Activated naive CD8-positive, alpha-beta T cell treated with anti-CD3 and anti-CD28 coated beads for 36 hours (primary cell): Measurements from ENCODE around the gene TMEM106C. TPM values are rescaled to one million over a fixed set of nuclear protein-coding genes. Genes with fewer than 3 reads are reported as not detected.
A peak's percentile ranks its signal among the peaks of the same experiment; 100 is the strongest.

ENCODE experiments used
- DNase-seq: peaks from one replicate; pipeline ENCODE4 v3.0.0; 2021
- H3K27ac Mint-ChIP-seq: one replicate; pipeline ENCODE4 v1.8.0; 2022; ENCODE audit warnings: mild to moderate bottlenecking, moderate library complexity, mixed read lengths
- H3K27me3 Mint-ChIP-seq: one replicate; pipeline ENCODE4 v1.8.0; 2022; ENCODE audit warnings: mild to moderate bottlenecking, mixed read lengths
- H3K36me3 Mint-ChIP-seq: one replicate; pipeline ENCODE4 v1.8.0; 2021; ENCODE audit warnings: mild to moderate bottlenecking, mixed read lengths
- H3K4me1 Mint-ChIP-seq: one replicate; pipeline ENCODE4 v1.8.0; 2021; ENCODE audit warnings: mixed read lengths
- H3K4me3 Mint-ChIP-seq: one replicate; pipeline ENCODE4 v1.8.0; 2022; ENCODE audit warnings: mild to moderate bottlenecking, moderate library complexity, mixed read lengths
- H3K9me3 Mint-ChIP-seq: one replicate; pipeline ENCODE4 v1.8.0; 2022; ENCODE audit warnings: mixed read lengths
- total RNA-seq, 2 experiments: library from RNA; stranded (reverse); gene quantifications; one replicate each; pipeline ENCODE4 v1.2.3, GENCODE V29; 2021

Gene TMEM106C
- total RNA-seq, 2 experiments from 2014 or later = 158 to 168 TPM

DNA sequence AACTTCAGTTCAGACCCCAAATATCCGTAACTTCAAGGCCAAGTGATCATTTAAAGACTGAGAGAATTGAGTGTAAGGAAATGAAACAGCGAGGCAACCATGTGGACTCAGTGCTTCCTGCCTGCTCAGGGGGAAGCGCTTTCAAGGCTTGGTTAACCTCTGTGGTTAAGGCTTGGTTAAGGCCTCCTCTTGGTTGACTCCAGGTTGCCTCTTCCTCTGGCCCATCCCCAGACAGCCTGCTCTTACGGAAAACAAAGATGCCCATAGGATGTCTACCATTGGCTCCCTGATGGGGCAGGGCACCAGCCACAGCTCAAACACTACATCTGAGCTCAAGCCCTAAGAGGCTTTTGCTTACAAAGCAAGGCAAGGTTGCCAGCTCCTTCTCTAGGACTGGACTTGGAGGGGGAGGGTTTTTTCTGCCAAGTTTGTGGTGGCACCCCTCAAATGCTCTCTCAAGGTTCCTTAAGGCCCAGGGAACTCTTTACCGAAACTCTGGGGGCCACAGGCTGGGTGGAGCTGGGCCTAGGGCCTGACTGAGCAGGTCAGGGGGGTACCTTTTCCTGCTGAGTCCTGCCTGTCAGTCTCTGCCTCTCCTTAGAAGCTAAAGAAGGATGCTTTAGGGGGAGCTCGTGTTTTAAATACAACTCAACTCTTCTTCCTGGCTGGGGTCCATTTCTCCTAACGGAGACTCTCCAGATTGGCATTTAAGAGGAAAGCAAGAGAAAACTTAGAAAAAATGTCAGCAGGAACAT lies 27.1 kb downstream of the TMEM106C start:
- Mint-ChIP-seq H3K4me3 (no peak overlapping the region), H3K27me3 (peaks cover 38% of the 10 kb centered on the region)

DNA sequence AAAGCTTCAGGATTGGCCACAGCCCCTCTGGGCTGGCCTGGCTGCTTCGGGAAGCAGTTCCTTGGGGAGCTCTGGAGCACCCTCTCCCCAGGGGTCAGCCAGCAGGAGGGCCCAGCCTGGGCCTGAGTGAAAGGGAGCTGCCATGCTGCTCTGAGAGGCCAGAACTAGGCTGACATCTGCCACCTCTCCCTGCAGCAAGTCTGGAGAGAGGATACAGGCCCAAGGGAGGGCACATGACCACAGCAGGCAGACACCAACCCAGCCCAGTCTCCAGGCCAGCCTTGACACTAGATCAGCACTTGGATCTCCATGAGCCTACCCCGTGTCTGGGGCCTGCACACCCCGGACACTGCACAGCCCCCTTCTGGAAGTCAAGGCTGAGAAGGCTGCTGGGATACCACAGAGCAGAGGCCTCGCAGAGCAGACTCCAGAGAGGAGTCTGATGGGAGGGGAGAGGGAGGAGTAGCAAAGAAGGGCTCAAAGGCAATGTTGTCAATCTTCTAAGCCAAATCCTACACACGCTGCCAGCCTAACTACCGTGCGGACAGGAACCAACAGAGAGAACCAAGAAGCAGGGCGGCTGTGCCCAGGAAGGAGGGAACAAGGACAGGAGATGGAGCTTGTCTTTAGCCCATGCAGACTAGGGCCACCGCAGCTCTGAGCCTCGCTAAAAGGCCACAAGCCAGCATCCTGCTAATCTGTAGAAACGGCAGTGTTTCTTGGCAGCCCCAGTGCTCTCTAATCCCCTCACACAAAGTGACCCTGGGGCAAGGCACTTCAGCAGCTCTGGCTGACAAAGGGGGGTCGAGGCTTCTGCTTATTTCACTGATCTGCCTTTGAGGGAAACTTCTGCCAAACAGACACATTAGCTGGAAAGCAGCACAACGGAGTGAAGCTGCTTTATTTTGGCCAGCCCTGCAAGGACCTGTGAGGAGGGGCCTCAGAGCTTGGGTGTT lies 28.0 kb downstream of the TMEM106C start:
- Mint-ChIP-seq H3K9me3 (no peaks in the 10 kb centered on the region), H3K36me3 (no peaks in the 10 kb centered on the region), H3K4me3 (no peak overlapping the region), H3K27me3 (peaks cover 35% of the 10 kb centered on the region), H3K27ac (no peak overlapping the region), H3K4me1 (peaks cover 23% of the 10 kb centered on the region)
- no peak for DNase-seq

More for the DNA sequence above, 27.1 kb downstream of the TMEM106C start:
- Mint-ChIP-seq H3K4me1 (peaks cover 23% of the 10 kb centered on the region), H3K9me3 (no peaks in the 10 kb centered on the region), H3K27ac (peak overlapping the region; percentile 75), H3K36me3 (no peaks in the 10 kb centered on the region)
- peak; percentile 65 for DNase-seq

DNA sequence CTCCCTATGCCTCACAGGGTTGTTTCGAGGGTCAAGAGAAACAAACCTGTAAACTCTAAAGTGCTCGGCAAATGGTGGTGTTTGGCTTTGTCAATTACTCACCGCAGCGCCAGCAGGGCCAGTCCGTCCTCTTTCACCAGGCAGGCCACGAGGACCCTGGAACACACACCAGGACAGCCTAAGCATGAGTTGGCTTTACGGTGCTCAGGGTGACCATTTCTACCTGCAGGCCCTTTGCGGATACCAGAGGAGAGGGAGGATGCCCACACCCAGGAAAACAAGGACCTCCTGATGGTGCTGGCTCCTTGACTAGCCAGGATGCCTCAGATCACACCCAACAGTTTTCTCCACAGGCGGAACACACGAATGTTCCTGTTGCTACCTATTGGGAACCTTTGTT lies 29.4 kb downstream of the TMEM106C start:
- Mint-ChIP-seq H3K36me3 (no peaks in the 10 kb centered on the region), H3K4me3 (no peak overlapping the region), H3K4me1 (peaks cover 23% of the 10 kb centered on the region), H3K27ac (no peak overlapping the region), H3K27me3 (peaks cover 42% of the 10 kb centered on the region), H3K9me3 (no peaks in the 10 kb centered on the region)
- no peak for DNase-seq

DNA sequence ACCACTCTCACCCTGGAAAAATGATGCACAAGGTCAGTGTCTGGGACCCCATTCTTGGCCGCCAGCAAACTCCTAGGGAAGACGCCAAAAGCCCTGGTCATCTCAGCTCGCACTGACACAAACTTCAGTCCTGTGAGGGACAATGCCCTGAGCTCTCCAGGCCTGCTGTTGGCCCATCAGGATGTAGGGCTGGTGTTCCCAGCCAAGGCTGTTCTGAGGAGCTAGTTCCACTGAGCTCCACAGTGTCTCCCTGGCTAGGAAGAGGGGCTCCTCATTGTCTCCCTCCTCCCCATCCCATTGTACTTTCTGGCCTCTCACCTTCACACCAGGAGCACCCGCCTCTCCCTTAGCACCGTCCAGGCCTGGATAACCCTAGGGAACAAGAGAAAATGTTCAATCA lies 30.1 kb downstream of the TMEM106C start:
- DNase-seq = no peak
- Mint-ChIP-seq H3K9me3 (no peaks in the 10 kb centered on the region), H3K36me3 (no peaks in the 10 kb centered on the region), H3K27ac (no peak overlapping the region), H3K4me1 (peaks cover 23% of the 10 kb centered on the region), H3K27me3 (peaks cover 42% of the 10 kb centered on the region), H3K4me3 (no peak overlapping the region)

DNA sequence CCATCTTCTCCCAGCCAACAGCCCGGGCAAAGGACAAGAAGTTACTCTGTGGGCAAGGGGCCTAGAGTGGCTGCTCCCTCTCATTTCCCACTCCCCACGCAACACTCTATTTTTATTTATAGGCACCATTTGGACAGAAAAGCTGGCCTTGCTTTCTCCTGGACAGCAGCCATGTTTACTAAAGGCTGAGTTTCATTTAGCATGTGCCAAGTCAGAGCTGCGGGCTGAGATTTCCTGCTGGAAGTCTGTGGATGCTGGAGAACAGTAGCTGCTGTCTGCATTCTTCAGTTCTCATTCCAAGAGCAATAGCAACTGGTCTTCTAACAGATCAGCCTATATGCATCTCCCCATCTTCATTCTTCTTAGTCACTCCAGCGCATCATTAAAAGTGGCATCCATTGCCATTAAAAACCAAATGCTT lies 32.6 kb downstream of the TMEM106C start:
- peaks cover 65% of the 10 kb centered on the region for H3K27me3 Mint-ChIP-seq

DNA sequence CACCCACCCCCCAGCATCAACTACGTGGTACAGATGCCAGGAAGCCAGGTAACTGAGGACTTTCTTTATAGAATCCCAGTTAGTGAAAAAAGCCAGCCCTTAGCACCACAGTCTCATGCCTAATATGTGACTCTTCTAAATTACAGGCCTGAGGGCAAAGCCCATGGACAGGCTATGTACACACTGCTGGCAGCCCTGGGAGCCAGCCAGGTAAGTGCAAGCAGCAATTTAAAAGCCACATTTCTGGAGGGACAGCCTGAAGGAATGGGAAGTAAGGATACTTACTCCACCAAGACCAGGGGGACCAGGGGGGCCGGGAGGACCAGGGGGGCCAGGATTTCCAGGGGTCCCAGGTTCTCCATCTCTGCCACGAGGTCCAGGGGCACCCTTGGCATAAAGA lies 33.9 kb downstream of the TMEM106C start:
- no peaks in the 10 kb centered on the region for H3K9me3 Mint-ChIP-seq
- no peak overlapping the region for H3K4me3 Mint-ChIP-seq
- peaks cover 13% of the 10 kb centered on the region for H3K4me1 Mint-ChIP-seq
- H3K27me3 Mint-ChIP-seq = peaks cover 76% of the 10 kb centered on the region
- H3K36me3 Mint-ChIP-seq = no peaks in the 10 kb centered on the region
- no peak overlapping the region for H3K27ac Mint-ChIP-seq
- no peak for DNase-seq

More for the DNA sequence above, 32.6 kb downstream of the TMEM106C start:
- no peak overlapping the region for H3K27ac Mint-ChIP-seq
- no peak for DNase-seq
- peaks cover 7% of the 10 kb centered on the region for H3K4me1 Mint-ChIP-seq
- no peaks in the 10 kb centered on the region for H3K36me3 Mint-ChIP-seq
- no peaks in the 10 kb centered on the region for H3K9me3 Mint-ChIP-seq
- H3K4me3 Mint-ChIP-seq = no peak overlapping the region

DNA sequence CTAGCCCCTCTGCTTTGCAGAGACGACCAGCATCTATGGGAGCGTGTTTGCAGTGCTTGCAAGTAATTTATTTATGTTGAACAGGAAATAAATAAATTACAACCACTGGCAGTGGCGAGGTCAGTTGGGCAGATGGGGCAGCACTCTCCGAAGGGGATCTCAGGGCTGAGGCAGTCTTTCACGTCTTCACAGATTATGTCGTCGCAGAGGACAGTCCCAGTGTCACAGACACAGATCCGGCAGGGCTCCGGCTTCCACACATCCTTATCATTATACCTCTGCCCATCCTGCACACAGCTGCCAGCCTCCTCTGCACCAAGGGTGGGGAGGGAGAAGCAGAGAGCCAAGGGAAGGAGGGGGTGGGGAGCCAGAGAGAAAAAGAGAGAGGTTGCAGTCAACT lies 36.4 kb downstream of the TMEM106C start:
- Mint-ChIP-seq H3K27me3 (peaks cover 79% of the 10 kb centered on the region), H3K4me3 (no peak overlapping the region), H3K36me3 (no peaks in the 10 kb centered on the region), H3K9me3 (no peaks in the 10 kb centered on the region), H3K4me1 (peaks cover 30% of the 10 kb centered on the region), H3K27ac (no peak overlapping the region)
- DNase-seq = no peak

DNA sequence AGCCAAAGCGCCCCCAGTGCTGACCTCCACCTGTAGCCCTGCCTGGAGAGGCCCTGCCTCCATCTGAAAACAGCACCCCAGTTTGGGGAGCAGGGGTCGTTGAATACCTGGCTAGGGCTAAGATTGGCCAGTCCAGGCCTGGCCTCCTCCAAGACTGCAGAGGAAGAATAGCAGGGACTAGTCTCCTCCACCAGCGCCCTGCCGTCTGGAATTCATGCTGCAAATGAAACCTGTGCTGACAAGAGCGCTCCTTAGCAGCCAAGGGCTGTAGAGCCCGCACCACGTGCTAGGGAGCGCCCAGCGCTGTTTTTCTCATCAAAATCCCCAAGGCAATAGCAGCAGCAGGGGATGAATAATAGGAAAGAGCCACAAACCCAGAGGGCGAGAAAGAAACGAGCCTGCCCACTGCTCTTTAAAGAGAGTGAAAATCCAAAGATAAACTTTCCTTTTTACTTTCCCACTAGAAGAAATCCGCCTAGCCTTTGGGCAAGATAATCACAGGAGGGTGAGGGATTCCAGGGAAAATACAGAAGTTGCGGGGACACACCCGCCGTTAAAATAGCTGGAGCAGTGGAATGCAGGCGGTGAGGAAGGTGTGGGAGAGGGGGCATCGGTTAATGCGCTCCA lies 37.6 kb downstream of the TMEM106C start:
- DNase-seq = no peak
- H3K27ac Mint-ChIP-seq = no peak overlapping the region

DNA sequence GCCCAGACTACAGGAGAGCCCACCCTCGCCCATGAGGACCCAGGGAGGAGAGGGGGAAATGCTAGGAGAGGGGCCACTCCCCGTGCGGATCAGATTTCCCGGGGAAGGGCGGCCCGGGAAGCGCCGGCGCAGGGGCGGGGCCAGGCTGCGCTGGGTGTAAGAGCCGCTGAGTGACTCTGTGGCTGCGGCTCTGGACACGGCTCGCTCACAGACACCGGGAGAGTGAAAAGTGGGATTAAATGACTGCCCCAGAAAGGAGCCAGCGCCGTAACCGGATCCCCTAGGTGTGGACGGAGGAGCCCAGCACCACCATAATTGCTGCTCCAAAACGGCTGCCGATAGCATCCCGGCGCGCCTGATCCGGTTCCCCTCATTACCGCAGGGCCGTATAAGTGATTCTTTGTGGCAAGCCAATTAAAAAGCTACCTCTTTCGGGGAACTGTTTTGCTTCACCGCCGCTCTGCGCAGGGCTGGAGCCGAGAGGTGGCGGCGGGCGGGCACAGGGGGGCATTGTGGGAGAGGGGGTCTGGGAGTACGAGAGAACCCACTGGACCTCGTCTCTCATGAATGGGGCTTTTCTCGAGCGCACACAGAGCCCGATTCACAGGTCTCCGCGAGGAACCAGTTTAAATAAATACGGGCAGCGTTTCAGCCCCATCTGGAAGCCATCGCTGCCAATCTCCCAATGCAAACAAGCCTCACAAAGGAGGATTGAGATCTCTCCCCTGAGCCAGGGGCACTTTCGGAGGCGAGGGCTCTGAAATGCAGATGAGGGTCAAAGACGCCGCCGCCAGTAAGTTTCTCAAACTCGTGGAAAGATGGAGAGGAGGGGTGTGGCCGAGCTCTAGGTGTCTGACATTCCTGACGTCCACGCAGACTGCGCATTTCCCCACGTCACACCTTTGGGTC lies 38.4 kb downstream of the TMEM106C start:
- DNase-seq = no peak
- H3K9me3 Mint-ChIP-seq = no peaks in the 10 kb centered on the region
- peaks cover 92% of the 10 kb centered on the region for H3K27me3 Mint-ChIP-seq
- H3K4me1 Mint-ChIP-seq = peaks cover 32% of the 10 kb centered on the region
- no peak overlapping the region for H3K27ac Mint-ChIP-seq
- H3K4me3 Mint-ChIP-seq = peak overlapping the region; percentile 75
- no peaks in the 10 kb centered on the region for H3K36me3 Mint-ChIP-seq

More for the DNA sequence above, 37.6 kb downstream of the TMEM106C start:
- Mint-ChIP-seq H3K36me3 (no peaks in the 10 kb centered on the region), H3K9me3 (no peaks in the 10 kb centered on the region), H3K4me3 (peak overlapping the region; percentile 75), H3K4me1 (peaks cover 32% of the 10 kb centered on the region), H3K27me3 (peaks cover 86% of the 10 kb centered on the region)

DNA sequence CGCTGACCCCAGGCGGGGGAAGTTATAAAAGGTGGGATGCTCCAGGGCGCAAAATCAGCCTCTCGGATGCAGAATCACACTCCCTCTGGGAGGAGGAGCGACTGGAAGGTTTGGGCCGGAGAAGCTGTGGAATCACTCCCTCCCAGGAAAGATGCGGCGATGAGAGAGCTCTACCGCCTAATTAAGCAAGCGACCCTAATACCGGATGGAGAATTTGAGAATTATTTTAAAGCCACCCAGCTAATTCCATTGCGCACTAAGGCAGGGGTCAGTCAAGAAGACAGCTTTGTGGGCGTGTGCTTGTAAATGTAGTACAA lies 39.0 kb downstream of the TMEM106C start:
- Mint-ChIP-seq H3K9me3 (no peaks in the 10 kb centered on the region), H3K36me3 (no peaks in the 10 kb centered on the region), H3K4me1 (peaks cover 32% of the 10 kb centered on the region), H3K4me3 (peak overlapping the region; percentile 75), H3K27ac (no peak overlapping the region), H3K27me3 (peaks cover 92% of the 10 kb centered on the region)
- DNase-seq = no peak

DNA sequence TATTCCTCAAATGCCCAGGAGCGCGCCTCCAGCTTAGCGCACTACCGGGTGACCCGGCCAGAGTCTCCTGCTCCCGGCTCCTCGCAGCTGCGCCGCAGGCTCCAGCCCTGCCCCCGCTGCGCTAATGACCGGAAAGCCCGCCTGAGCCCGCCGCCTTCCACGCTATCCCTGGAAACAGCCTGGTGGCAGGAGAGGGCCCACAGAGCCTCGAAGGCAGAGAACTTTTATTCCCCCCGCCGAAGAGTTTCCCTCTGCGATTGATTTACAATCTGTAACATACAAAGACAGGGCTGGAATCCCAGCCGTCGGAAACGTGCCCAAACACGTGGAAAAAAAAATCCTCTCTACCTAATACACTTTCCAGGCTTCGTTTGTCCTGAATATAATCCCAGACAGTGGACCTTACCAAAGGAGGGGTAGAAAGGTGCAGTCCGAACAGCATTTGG lies 39.4 kb downstream of the TMEM106C start:
- no peak for DNase-seq
- peaks cover 32% of the 10 kb centered on the region for H3K4me1 Mint-ChIP-seq
- H3K36me3 Mint-ChIP-seq = no peaks in the 10 kb centered on the region
- H3K27ac Mint-ChIP-seq = no peak overlapping the region
- peaks cover 94% of the 10 kb centered on the region for H3K27me3 Mint-ChIP-seq
- peak overlapping the region; percentile 23 for H3K4me3 Mint-ChIP-seq
- H3K9me3 Mint-ChIP-seq = no peaks in the 10 kb centered on the region

DNA sequence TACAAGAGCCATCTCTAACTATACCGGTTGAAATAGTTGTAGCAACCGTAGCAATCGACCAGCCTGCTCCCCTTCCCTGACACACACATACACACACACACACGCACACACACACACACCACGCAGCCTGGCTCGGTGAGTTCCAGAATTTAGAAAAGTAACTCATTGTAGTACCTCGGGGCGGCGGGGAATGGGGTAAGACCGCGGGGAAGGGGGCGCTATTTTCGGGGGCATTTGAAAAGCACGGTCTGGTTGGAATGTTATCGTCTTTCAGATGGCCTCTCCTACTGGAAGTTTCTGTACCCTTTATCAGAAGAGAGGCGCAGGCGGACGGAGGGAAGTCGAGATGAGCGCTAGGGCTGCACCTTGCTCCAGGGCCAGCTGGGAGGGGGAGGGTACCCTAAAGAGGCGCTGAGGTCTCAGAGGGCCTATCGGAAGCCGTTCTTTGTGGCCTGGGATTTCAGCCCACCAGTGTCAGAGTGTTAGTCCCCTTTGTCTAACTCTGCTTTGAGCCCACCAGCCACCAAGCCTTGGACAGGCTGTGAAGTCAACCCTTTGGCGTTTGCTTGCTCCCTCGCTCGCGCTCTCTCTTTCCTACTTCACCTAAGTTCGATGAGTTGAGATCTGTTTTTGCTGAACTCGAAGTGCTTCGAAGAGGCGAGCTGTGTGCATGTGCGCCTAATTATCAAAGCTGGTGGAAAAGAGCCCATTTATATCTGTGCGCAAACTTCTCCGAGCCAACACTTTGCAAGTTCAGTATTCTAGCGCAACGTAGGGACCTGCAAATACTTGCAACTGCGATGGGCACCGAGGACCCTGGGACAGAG lies 40.0 kb downstream of the TMEM106C start:
- peak overlapping the region; percentile 35 for H3K4me3 Mint-ChIP-seq

DNA sequence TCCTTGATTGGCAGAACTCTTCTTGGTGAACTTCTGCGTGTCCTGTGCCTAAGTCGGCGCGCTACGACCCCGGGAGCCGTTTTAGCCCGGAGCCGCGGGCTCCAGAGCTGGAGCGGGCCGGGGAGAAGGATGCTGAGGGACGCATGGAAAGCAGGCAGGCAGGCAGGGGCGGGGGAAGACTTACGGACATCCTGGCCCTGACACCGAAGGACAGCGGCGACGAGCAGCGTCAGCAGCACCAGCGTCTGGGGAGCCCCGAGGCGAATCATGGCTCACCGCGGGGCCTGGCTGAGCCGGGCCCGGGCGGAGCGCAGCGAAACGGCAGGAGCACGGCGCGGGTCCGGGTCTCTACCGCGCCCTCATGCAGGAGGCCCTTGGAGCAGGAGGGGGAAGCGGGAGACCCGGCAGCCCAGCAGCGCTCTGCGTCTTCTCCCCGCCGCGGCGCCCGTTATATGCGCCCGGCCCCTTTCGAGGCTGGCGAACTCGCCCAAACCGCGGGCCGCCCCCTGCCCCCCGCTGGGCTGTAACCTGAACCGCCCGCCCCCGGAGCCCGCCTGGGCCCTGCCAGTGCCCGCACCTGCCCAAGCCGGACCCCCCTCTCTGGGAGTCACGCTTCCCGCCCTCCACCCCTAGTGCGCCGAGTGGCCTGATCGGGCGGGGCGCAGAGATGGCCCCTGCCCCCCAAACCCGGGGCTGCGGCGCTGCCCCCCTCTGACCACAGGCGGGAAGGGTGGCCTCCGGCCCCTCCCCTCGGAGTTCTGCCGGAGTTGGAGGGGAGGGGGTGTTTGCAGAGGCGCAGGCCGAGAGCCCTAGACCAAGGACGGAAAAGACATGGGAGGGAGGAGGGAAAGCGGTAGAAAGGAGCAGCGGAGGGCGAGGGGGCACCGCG lies 40.9 kb downstream of the TMEM106C start, which contains the start of gene COL2A1:
Gene COL2A1 (minus strand): TSS at position 424 of the 889 bp plus-strand sequence. CDS start 155 bp downstream, at position 269.
- peak within 1 kb of the TSS; percentile 35 for H3K4me3 Mint-ChIP-seq
- no peaks in the 10 kb centered on the region for H3K36me3 Mint-ChIP-seq
- H3K27me3 Mint-ChIP-seq = peaks cover 95% of the 10 kb centered on the region
- H3K9me3 Mint-ChIP-seq = no peaks in the 10 kb centered on the region
- H3K27ac Mint-ChIP-seq = no peak within 1 kb of the TSS
- DNase-seq = peak; percentile 34
- H3K4me1 Mint-ChIP-seq = peaks cover 32% of the 10 kb centered on the region

More for the DNA sequence above, 40.0 kb downstream of the TMEM106C start:
- Mint-ChIP-seq H3K27ac (no peak overlapping the region), H3K4me1 (peaks cover 32% of the 10 kb centered on the region), H3K27me3 (peaks cover 94% of the 10 kb centered on the region), H3K36me3 (no peaks in the 10 kb centered on the region), H3K9me3 (no peaks in the 10 kb centered on the region)
- no peak for DNase-seq
